CD4-positive, alpha-beta memory T cell (primary cell): ENCODE data around the gene EXOC6B. TPM values are rescaled to one million over a fixed set of nuclear protein-coding genes. Genes with fewer than 3 reads are reported as not detected.
"Not testable (repeated sequence)": the region's sequence is repeated elsewhere in the genome, so short reads cannot be mapped to it uniquely, and the experiment has no call there.

Experiments used
- CTCF ChIA-PET: fragments of 350-600 bp; sonication (Branson Sonifier 250); formaldehyde crosslinking; loops from one replicate; lab custom pipeline; 2021; ENCODE audit warnings: inconsistent platforms; ENCODE audit not compliant: partially characterized antibody; lab: Charles Lee
- POLR2A ChIA-PET: fragments of 350-600 bp; sonication (Branson Sonifier 250); formaldehyde crosslinking; loops from one replicate; lab custom pipeline; 2021; ENCODE audit not compliant: partially characterized antibody; lab: Charles Lee
- DNase-seq, 5 donors: peaks; one replicate each; pipeline versions ENCODE4 v3.0.0 to v3.0.0-alpha.2; 2020 to 2022; ENCODE audit warnings: mixed read lengths in 1 of 5
- H3K27ac ChIP-seq: one replicate; pipeline ENCODE4 v1.7.0; 2013; ENCODE audit warnings: low read depth, low read length
- H3K27me3 ChIP-seq: 2 replicates; pipeline ENCODE4 v1.7.0; 2013; ENCODE audit warnings: mild to moderate bottlenecking, low read length, moderate library complexity; ENCODE audit not compliant: insufficient read depth
- H3K36me3 ChIP-seq: 2 replicates; pipeline ENCODE4 v1.7.0; 2013; ENCODE audit warnings: mild to moderate bottlenecking, low read length, moderate library complexity; ENCODE audit not compliant: insufficient read depth
- H3K4me1 ChIP-seq: 2 replicates; pipeline ENCODE4 v1.7.0; 2013; ENCODE audit warnings: mild to moderate bottlenecking, low read length, moderate library complexity; ENCODE audit not compliant: insufficient read depth
- H3K4me3 ChIP-seq, 2 donors: one replicate each; pipeline ENCODE4 v1.7.0; 2013; ENCODE audit warnings: low read length in 2 of 2, mild to moderate bottlenecking in 1 of 2
- H3K9me3 ChIP-seq, 2 donors: one replicate each; pipeline ENCODE4 v1.7.0; 2013; ENCODE audit warnings: low read length in 2 of 2, control low read depth in 1 of 2; ENCODE audit not compliant: control insufficient read depth in 1 of 2
- H3K27ac Mint-ChIP-seq, 7 donors: one replicate each; pipeline ENCODE4 v1.8.0; 2020 to 2021; ENCODE audit warnings: mixed read lengths in 7 of 7, mild to moderate bottlenecking in 6 of 7, inconsistent platforms in 3 of 7, moderate library complexity in 3 of 7
- H3K27me3 Mint-ChIP-seq, 2 donors: one replicate each; pipeline ENCODE4 v1.8.0; 2020 to 2021; ENCODE audit warnings: mixed read lengths in 2 of 2
- H3K36me3 Mint-ChIP-seq, 2 donors: one replicate each; pipeline ENCODE4 v1.8.0; 2020 to 2021; ENCODE audit warnings: mixed read lengths in 2 of 2, inconsistent platforms in 1 of 2, mild to moderate bottlenecking in 1 of 2
- H3K4me1 Mint-ChIP-seq, 4 donors: one replicate each; pipeline ENCODE4 v1.8.0; 2020 to 2021; ENCODE audit warnings: mixed read lengths in 4 of 4, mild to moderate bottlenecking in 1 of 4
- H3K4me3 Mint-ChIP-seq, 8 donors: one replicate each; pipeline ENCODE4 v1.8.0; 2020 to 2021; ENCODE audit warnings: mixed read lengths in 8 of 8, mild to moderate bottlenecking in 7 of 8, moderate library complexity in 6 of 8, inconsistent platforms in 3 of 8
- H3K9me3 Mint-ChIP-seq, 8 donors: one replicate each; pipeline ENCODE4 v1.8.0; 2020 to 2021; ENCODE audit warnings: mixed read lengths in 8 of 8, mild to moderate bottlenecking in 5 of 8, inconsistent platforms in 3 of 8, moderate library complexity in 1 of 8
- intact Hi-C: fragments of 100-400 bp; cut with micrococcal nuclease; formaldehyde crosslinking; loops from one replicate; pipeline ENCODE4 v1.15.1; 2023
- polyA plus RNA-seq, 2 donors: library from polyadenylated mRNA; unstranded; fragments of 300-500 nt; fragmentation: Illumina TruSeq; gene quantifications; one replicate each; pipeline ENCODE4 v1.2.3, GENCODE V29; 2021
- total RNA-seq, 2 experiments: library from RNA; stranded (reverse); gene quantifications; one replicate each; pipeline ENCODE4 v1.2.3, GENCODE V29; 2021

EXOC6B gene
- total and polyA plus RNA-seq, 4 experiments from 2014 or later = 1.3 to 19.8 (median 10.7) TPM

GRCh38 chr2:72603481-72603880 lies 222.4 kb downstream of the EXOC6B start:
- no peaks in the 10 kb centered on the region for H3K4me1 ChIP-seq
- no peak overlapping the region for H3K27ac ChIP-seq
- H3K36me3 Mint-ChIP-seq = peaks cover 0 to 7% of the 10 kb centered on the region in 2 donors
- peaks cover 0 to 7% (median under 1%) of the 10 kb centered on the region in 4 donors for H3K4me1 Mint-ChIP-seq
- ChIA-PET CTCF (no interaction called here), POLR2A (no interaction called here)
- no peaks in the 10 kb centered on the region for H3K27me3 ChIP-seq
- H3K27ac Mint-ChIP-seq = peak overlapping the region in 1 of 7 donors; percentile 5
- H3K9me3 ChIP-seq = no peaks in the 10 kb centered on the region
- no peak overlapping the region for H3K4me3 Mint-ChIP-seq
- DNase-seq = no peak
- H3K4me3 ChIP-seq = no peak overlapping the region
- no peaks in the 10 kb centered on the region for H3K36me3 ChIP-seq
- intact Hi-C loops = loop anchor here (10.0 kb wide), 1 partner anchor 679 kb away; no protein-coding TSS in a partner anchor
- H3K9me3 Mint-ChIP-seq = peaks cover 0 to 5% (median 0%) of the 10 kb centered on the region in 8 donors
- no peaks in the 10 kb centered on the region for H3K27me3 Mint-ChIP-seq

DNA sequence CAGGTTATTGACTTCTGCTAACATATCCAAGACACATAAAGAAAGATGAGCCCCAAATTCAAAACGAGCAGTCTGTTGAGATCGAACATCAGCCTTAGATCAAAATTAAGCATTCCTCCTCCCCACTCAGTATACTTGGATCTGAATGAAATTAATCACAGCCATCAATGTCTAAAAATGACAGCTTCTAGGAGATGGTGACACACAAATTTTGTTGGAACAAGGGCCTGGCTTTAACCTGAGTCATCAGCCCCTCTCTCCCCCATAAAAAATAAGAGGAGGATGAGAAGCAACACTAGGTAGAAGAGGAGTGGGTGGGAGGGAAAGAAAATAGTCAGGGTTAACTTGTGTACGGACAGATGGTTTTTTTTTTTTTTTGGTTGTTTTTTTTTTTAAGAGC lies 223.1 kb downstream of the EXOC6B start:
- Histone ChIP-seq H3K27ac (no peak overlapping the region), H3K9me3 (no peaks in the 10 kb centered on the region), H3K4me1 (no peaks in the 10 kb centered on the region), H3K36me3 (no peaks in the 10 kb centered on the region), H3K27me3 (no peaks in the 10 kb centered on the region), H3K4me3 (no peak overlapping the region)
- Mint-ChIP-seq H3K4me1 (peaks cover 0 to 7% (median under 1%) of the 10 kb centered on the region in 4 donors), H3K36me3 (peaks cover 0 to 7% of the 10 kb centered on the region in 2 donors), H3K27me3 (no peaks in the 10 kb centered on the region), H3K9me3 (peaks cover 0 to 5% (median 0%) of the 10 kb centered on the region in 8 donors), H3K4me3 (no peak overlapping the region), H3K27ac (no peak overlapping the region)
- CTCF ChIA-PET = interaction anchor here (0.7 kb wide), 1 partner anchor 1045 kb away, joined by 3 read pairs; no protein-coding TSS in a partner anchor
- DNase-seq = no peak
- intact Hi-C loops = loop anchor here (10.0 kb wide), 1 partner anchor 678 kb away; no protein-coding TSS in a partner anchor
- POLR2A ChIA-PET = no interaction called here

DNA sequence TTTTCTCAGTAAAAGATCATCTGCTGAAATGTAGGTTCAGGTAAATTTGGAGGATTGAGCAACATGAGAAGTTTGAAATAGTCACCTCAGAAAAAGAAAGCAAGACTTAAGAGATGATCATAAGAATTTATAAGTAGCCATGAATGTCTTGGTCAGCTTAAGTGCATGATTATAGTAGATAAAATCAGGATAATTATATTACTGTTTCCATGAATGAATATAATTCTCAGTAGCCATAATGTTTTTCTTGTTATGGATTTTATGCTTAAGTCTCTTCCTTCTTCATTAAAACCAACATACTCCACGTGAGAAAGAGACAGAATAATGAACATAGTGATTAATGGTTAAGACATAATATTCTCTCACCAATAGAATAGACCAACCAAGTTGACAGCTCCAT lies 223.7 kb downstream of the EXOC6B start:
- CTCF ChIA-PET = no interaction called here
- POLR2A ChIA-PET = no interaction called here
- DNase-seq = no peak
- no peaks in the 10 kb centered on the region for H3K27me3 Mint-ChIP-seq
- peaks cover 0 to 3% (median 0%) of the 10 kb centered on the region in 8 donors for H3K9me3 Mint-ChIP-seq
- H3K36me3 ChIP-seq = no peaks in the 10 kb centered on the region
- intact Hi-C loops = loop anchor here (10.0 kb wide), 1 partner anchor 677 kb away; no protein-coding TSS in a partner anchor
- no peak overlapping the region for H3K27ac Mint-ChIP-seq
- H3K4me1 Mint-ChIP-seq = peaks cover 0 to 7% (median under 1%) of the 10 kb centered on the region in 4 donors
- no peak overlapping the region for H3K4me3 ChIP-seq
- H3K4me1 ChIP-seq = no peaks in the 10 kb centered on the region
- H3K36me3 Mint-ChIP-seq = peaks cover 0 to 5% of the 10 kb centered on the region in 2 donors
- no peaks in the 10 kb centered on the region for H3K9me3 ChIP-seq
- H3K27ac ChIP-seq = no peak overlapping the region
- H3K4me3 Mint-ChIP-seq = no peak overlapping the region
- H3K27me3 ChIP-seq = no peaks in the 10 kb centered on the region

DNA sequence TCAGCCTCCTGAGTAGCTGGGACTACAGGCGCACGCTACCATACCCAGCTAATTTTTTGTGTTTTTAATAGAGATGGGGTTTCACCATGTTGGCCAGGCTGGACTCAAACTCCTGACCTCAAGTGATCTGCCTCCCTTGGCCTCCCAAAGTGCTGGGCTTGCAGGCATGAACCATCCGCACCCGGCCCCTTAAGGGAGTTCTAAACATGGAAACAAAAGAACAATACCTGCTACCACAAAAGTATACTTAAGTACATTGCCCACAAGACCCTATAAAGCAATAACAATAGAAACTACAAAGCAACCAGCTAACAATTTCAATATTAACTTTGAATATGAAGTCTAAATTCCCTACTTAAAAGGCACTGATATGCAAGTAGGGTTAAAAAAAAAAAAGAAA lies 242.0 kb downstream of the EXOC6B start:
- H3K9me3 ChIP-seq, H3K4me1 Mint-ChIP-seq, POLR2A ChIA-PET, H3K4me3 Mint-ChIP-seq, H3K27ac ChIP-seq, H3K27ac Mint-ChIP-seq, H3K36me3 Mint-ChIP-seq, H3K27me3 Mint-ChIP-seq, H3K4me1 ChIP-seq, H3K9me3 Mint-ChIP-seq, H3K4me3 ChIP-seq, intact Hi-C loops, H3K27me3 ChIP-seq, DNase-seq, H3K36me3 ChIP-seq: not testable (repeated sequence)
- CTCF ChIA-PET = interaction anchor here (0.7 kb wide), 1 partner anchor 660 kb away, joined by 4 read pairs; no protein-coding TSS in a partner anchor

- CTCF ChIA-PET = interaction anchor here (0.7 kb wide), 1 partner anchor 660 kb away, joined by 4 read pairs; no protein-coding TSS in a partner anchor
- H3K4me1 Mint-ChIP-seq = peaks cover 0 to 7% (median 0%) of the 10 kb centered on the region in 4 donors
Measured at GRCh38 chr2:72583376-72583775, 242.5 kb downstream of the EXOC6B start.

DNA sequence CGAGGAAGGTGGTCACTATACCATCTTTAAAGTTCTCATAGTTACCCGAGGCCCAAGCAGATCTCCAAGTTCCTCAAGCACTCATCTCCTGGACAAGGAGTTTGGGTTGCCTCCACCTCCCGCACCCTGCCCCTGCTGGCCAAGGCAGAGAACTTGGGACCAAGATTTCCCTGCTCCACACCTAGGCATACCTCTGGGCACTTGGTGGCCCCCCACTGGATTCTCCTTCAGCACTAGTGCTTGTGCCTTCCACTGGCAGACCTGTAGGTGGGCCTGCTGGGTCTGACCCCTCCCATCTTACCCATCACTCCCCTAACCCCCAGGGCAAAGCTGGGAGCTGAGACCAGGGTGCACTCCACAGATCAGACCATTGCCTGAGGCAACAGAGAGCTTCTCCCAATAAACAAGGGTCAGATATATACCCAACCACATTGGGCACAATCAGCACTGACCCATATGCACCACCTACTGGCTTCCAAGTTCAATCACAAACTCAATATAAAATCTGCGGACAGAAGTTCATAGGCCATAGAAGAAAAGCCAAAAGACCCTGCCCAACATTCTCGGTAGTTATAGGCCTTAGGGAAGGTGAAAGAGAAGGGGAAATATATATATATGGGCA lies 244.2 kb downstream of the EXOC6B start:
- DNase-seq = no peak
- H3K4me3 Mint-ChIP-seq = no peak overlapping the region
- Histone ChIP-seq H3K9me3 (no peaks in the 10 kb centered on the region), H3K27me3 (no peaks in the 10 kb centered on the region), H3K4me3 (no peak overlapping the region), H3K27ac (no peak overlapping the region), H3K36me3 (no peaks in the 10 kb centered on the region), H3K4me1 (no peaks in the 10 kb centered on the region)
- intact Hi-C loops = no loop called here
- H3K36me3 Mint-ChIP-seq = peaks cover 0 to 9% of the 10 kb centered on the region in 2 donors
- CTCF ChIA-PET = interaction anchor here (1.2 to 1.7 kb wide), 2 partner anchors 10 to 658 kb away, joined by 3 to 9 read pairs; no protein-coding TSS in a partner anchor
- H3K9me3 Mint-ChIP-seq = peaks cover 0 to 7% (median 0%) of the 10 kb centered on the region in 8 donors
- H3K4me1 Mint-ChIP-seq = peaks cover 0 to 6% (median 0%) of the 10 kb centered on the region in 4 donors
- no peaks in the 10 kb centered on the region for H3K27me3 Mint-ChIP-seq
- peak overlapping the region in 3 of 7 donors; percentile 7 to 30 (median 11) for H3K27ac Mint-ChIP-seq
- POLR2A ChIA-PET = no interaction called here

More at GRCh38 chr2:72583376-72583775, 242.5 kb downstream of the EXOC6B start:
- H3K4me3 Mint-ChIP-seq = no peak overlapping the region
- H3K27me3 Mint-ChIP-seq = no peaks in the 10 kb centered on the region
- Histone ChIP-seq H3K4me1 (no peaks in the 10 kb centered on the region), H3K4me3 (no peak overlapping the region), H3K27me3 (no peaks in the 10 kb centered on the region), H3K9me3 (no peaks in the 10 kb centered on the region), H3K27ac (no peak overlapping the region), H3K36me3 (no peaks in the 10 kb centered on the region)
- intact Hi-C loops = no loop called here
- H3K27ac Mint-ChIP-seq = no peak overlapping the region
- H3K9me3 Mint-ChIP-seq = peaks cover 0 to 7% (median 0%) of the 10 kb centered on the region in 8 donors
- POLR2A ChIA-PET = no interaction called here
- no peak for DNase-seq
- peaks cover 0 to 9% of the 10 kb centered on the region in 2 donors for H3K36me3 Mint-ChIP-seq

GRCh38 chr2:72579591-72580180 lies 246.1 kb downstream of the EXOC6B start:
- H3K4me1 Mint-ChIP-seq = peaks cover 0 to 6% (median 0%) of the 10 kb centered on the region in 4 donors
- DNase-seq = peak in 4 of 5 donors; percentile 15 to 30 (median 22)
- no peaks in the 10 kb centered on the region for H3K27me3 Mint-ChIP-seq
- H3K27ac Mint-ChIP-seq = no peak overlapping the region
- no peak overlapping the region for H3K4me3 Mint-ChIP-seq
- Histone ChIP-seq H3K4me3 (no peak overlapping the region), H3K4me1 (no peaks in the 10 kb centered on the region), H3K9me3 (no peaks in the 10 kb centered on the region), H3K36me3 (no peaks in the 10 kb centered on the region), H3K27ac (no peak overlapping the region), H3K27me3 (no peaks in the 10 kb centered on the region)
- POLR2A ChIA-PET = no interaction called here
- H3K9me3 Mint-ChIP-seq = no peaks in the 10 kb centered on the region
- H3K36me3 Mint-ChIP-seq = no peaks in the 10 kb centered on the region
- CTCF ChIA-PET = interaction anchor here (0.6 to 4.8 kb wide), 16 partner anchors 8 to 1479 kb away, joined by 3 to 42 read pairs (median 4); no protein-coding TSS in a partner anchor
- intact Hi-C loops = no loop called here
